HL-60 (cell line): ENCODE results near the gene BLID.

Source experiments
- GABPA ChIP-seq: IDR thresholded peaks from 2 replicates; pipeline ENCODE4 v1.6.1; 2012; ENCODE audit warnings: low read depth
- POLR2AphosphoS5 ChIP-seq: IDR thresholded peaks from 2 replicates; pipeline ENCODE4 v1.6.1; 2012; ENCODE audit warnings: low read depth
- TF ChIP-seq, protein P1 (sequence below): IDR thresholded peaks from one replicate; pipeline ENCODE4 v1.5.1; 2011; ENCODE audit warnings: low read length, control low read depth, inconsistent platforms; ENCODE audit not compliant: insufficient read depth
- TF ChIP-seq, protein P2 (sequence below): IDR thresholded peaks from 2 replicates; pipeline ENCODE4 v1.6.1; 2012; ENCODE audit warnings: low read depth; ENCODE audit not compliant: insufficient replicate concordance

- TF ChIP-seq, protein P1, sequence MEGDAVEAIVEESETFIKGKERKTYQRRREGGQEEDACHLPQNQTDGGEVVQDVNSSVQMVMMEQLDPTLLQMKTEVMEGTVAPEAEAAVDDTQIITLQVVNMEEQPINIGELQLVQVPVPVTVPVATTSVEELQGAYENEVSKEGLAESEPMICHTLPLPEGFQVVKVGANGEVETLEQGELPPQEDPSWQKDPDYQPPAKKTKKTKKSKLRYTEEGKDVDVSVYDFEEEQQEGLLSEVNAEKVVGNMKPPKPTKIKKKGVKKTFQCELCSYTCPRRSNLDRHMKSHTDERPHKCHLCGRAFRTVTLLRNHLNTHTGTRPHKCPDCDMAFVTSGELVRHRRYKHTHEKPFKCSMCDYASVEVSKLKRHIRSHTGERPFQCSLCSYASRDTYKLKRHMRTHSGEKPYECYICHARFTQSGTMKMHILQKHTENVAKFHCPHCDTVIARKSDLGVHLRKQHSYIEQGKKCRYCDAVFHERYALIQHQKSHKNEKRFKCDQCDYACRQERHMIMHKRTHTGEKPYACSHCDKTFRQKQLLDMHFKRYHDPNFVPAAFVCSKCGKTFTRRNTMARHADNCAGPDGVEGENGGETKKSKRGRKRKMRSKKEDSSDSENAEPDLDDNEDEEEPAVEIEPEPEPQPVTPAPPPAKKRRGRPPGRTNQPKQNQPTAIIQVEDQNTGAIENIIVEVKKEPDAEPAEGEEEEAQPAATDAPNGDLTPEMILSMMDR: no peak
- TF ChIP-seq, protein P2, sequence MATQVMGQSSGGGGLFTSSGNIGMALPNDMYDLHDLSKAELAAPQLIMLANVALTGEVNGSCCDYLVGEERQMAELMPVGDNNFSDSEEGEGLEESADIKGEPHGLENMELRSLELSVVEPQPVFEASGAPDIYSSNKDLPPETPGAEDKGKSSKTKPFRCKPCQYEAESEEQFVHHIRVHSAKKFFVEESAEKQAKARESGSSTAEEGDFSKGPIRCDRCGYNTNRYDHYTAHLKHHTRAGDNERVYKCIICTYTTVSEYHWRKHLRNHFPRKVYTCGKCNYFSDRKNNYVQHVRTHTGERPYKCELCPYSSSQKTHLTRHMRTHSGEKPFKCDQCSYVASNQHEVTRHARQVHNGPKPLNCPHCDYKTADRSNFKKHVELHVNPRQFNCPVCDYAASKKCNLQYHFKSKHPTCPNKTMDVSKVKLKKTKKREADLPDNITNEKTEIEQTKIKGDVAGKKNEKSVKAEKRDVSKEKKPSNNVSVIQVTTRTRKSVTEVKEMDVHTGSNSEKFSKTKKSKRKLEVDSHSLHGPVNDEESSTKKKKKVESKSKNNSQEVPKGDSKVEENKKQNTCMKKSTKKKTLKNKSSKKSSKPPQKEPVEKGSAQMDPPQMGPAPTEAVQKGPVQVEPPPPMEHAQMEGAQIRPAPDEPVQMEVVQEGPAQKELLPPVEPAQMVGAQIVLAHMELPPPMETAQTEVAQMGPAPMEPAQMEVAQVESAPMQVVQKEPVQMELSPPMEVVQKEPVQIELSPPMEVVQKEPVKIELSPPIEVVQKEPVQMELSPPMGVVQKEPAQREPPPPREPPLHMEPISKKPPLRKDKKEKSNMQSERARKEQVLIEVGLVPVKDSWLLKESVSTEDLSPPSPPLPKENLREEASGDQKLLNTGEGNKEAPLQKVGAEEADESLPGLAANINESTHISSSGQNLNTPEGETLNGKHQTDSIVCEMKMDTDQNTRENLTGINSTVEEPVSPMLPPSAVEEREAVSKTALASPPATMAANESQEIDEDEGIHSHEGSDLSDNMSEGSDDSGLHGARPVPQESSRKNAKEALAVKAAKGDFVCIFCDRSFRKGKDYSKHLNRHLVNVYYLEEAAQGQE: no peak
- no peak for TF ChIP-seq POLR2AphosphoS5
- TF ChIP-seq GABPA: no peak
These were observed 22.2 kb downstream of the BLID start for GRCh38 chr11:122093731-122094275.
